Stimulated activated CD8-positive, alpha-beta memory T cell treated with anti-CD3 and anti-CD28 coated beads, Interleukin-15, amount 100 ng/mL, for 48 hours (primary cell): Measurements from ENCODE around the gene FABP1.

Experiments
- DNase-seq, 2 donors: peaks; one replicate each; pipeline ENCODE4 v3.0.0-alpha.2; 2020; ENCODE audit warnings: low read depth in 2 of 2

Gene FABP1

GRCh38 chr2:88127888-88128653 is at the start of gene FABP1:
Gene FABP1, minus strand, starts transcription at chr2:88128062. Its CDS starts 45 bp downstream, at chr2:88128017.
- no peak for DNase-seq

GRCh38 chr2:88177556-88177955 is 49.7 kb upstream of the FABP1 start:
- no peak for DNase-seq

- no peak for DNase-seq
Observed at GRCh38 chr2:88176352-88176984, 48.6 kb upstream of the FABP1 start.

GRCh38 chr2:88172882-88173281 is 45.0 kb upstream of the FABP1 start:
- no peak for DNase-seq

- DNase-seq, result no peak
Observed at GRCh38 chr2:88171966-88172365, 44.1 kb upstream of the FABP1 start.

GRCh38 chr2:88170472-88170892 is 42.6 kb upstream of the FABP1 start:
- DNase-seq, result no peak

- no peak for DNase-seq
Observed at GRCh38 chr2:88168386-88168785, 40.5 kb upstream of the FABP1 start.

- no peak for DNase-seq
Observed at GRCh38 chr2:88167740-88168139, 39.9 kb upstream of the FABP1 start.

- no peak for DNase-seq
Observed at GRCh38 chr2:88165332-88166003, 37.6 kb upstream of the FABP1 start.

GRCh38 chr2:88161446-88162244 is 33.8 kb upstream of the FABP1 start:
- DNase-seq, result no peak

- DNase-seq, result no peak
Observed at GRCh38 chr2:88160517-88160916, 32.7 kb upstream of the FABP1 start.

- peak in 1 of 2 donors; percentile 18 for DNase-seq
Observed at GRCh38 chr2:88159955-88160415, 32.1 kb upstream of the FABP1 start.

- DNase-seq, result no peak
Observed at GRCh38 chr2:88159481-88159880, 31.6 kb upstream of the FABP1 start.

- DNase-seq, result no peak
Observed at GRCh38 chr2:88148929-88149438, 21.1 kb upstream of the FABP1 start.

GRCh38 chr2:88147145-88147544 is 19.3 kb upstream of the FABP1 start:
- DNase-seq, result no peak

GRCh38 chr2:88146590-88146989 is 18.7 kb upstream of the FABP1 start:
- no peak for DNase-seq

- no peak for DNase-seq
Observed at GRCh38 chr2:88144914-88145497, 17.1 kb upstream of the FABP1 start.

- DNase-seq, result no peak
Observed at GRCh38 chr2:88144271-88144670, 16.4 kb upstream of the FABP1 start.

GRCh38 chr2:88141952-88142351 is 14.1 kb upstream of the FABP1 start:
- DNase-seq, result no peak

GRCh38 chr2:88139804-88140203 is 11.9 kb upstream of the FABP1 start:
- no peak for DNase-seq

GRCh38 chr2:88139203-88139702 is 11.4 kb upstream of the FABP1 start:
- DNase-seq, result no peak
